SU-DHL-6 (cell line): ENCODE results near the gene PARP3.

Source experiments
- H2AFZ ChIP-seq: fragments of 200-600 bp; sonication (generic); 2 replicates; pipeline ENCODE4 v1.6.1; 2014; ENCODE audit warnings: low read depth, mild to moderate bottlenecking, moderate library complexity, mixed read lengths, antibody characterized with exemption, low read length; ENCODE audit not compliant: severe bottlenecking
- H3F3A ChIP-seq: fragments of 200-600 bp; shearing (Covaris generic); 2 replicates; pipeline ENCODE4 v1.6.0; 2016; ENCODE audit warnings: antibody characterized with exemption, mild to moderate bottlenecking; ENCODE audit not compliant: insufficient read depth
- H3K27ac ChIP-seq: fragments of 200-600 bp; sonication (generic); 2 replicates; pipeline ENCODE4 v1.5.1; 2016; ENCODE audit warnings: low read depth, mild to moderate bottlenecking, low read length, moderate library complexity, mixed read lengths
- H3K27me3 ChIP-seq: fragments of 200-600 bp; sonication (generic), shearing (Covaris generic); 2 replicates; pipeline ENCODE4 v1.6.0; 2014; ENCODE audit warnings: mild to moderate bottlenecking, low read length
- H3K36me3 ChIP-seq: fragments of 200-600 bp; sonication (generic); 2 replicates; pipeline ENCODE4 v1.6.1; 2014; ENCODE audit warnings: mild to moderate bottlenecking, low read length, mixed read lengths
- H3K4me2 ChIP-seq: fragments of 300-600, 200-600 bp; shearing (Covaris generic), sonication (generic); 2 replicates; pipeline ENCODE4 v1.6.0; 2014; ENCODE audit warnings: low read length, low read depth, mild to moderate bottlenecking; ENCODE audit not compliant: poor library complexity, severe bottlenecking
- H3K4me3 ChIP-seq: fragments of 200-600 bp; sonication (generic); 2 replicates; pipeline ENCODE4 v1.5.1; 2014; ENCODE audit warnings: antibody characterized with exemption, low read length, mild to moderate bottlenecking, mixed read lengths; ENCODE audit not compliant: insufficient read depth, poor library complexity, severe bottlenecking
- H3K79me2 ChIP-seq: fragments of 200-600 bp; sonication (generic); 2 replicates; pipeline ENCODE4 v1.6.1; 2014; ENCODE audit warnings: mild to moderate bottlenecking, low read length, moderate library complexity; ENCODE audit not compliant: insufficient read depth
- H3K9ac ChIP-seq: fragments of 200-600 bp; sonication (generic); 2 replicates; pipeline ENCODE4 v1.7.0; 2014; ENCODE audit warnings: mild to moderate bottlenecking, low read length
- H3K9me2 ChIP-seq: fragments of 200-600 bp; sonication (generic); replicated peaks from 2 replicates; pipeline ENCODE4 v1.6.1; 2014; ENCODE audit warnings: low read length; ENCODE audit not compliant: insufficient read depth
- H3K9me3 ChIP-seq: fragments of 200-600 bp; sonication (generic); 2 replicates; pipeline ENCODE4 v1.6.1; 2014; ENCODE audit warnings: low read length, mixed read lengths; ENCODE audit not compliant: insufficient read depth
- H4K20me1 ChIP-seq: fragments of 200-600 bp; sonication (generic); 2 replicates; pipeline ENCODE4 v1.6.1; 2014; ENCODE audit warnings: low read depth, mild to moderate bottlenecking, antibody characterized with exemption, low read length, moderate library complexity, mixed read lengths
- EZH2phosphoT487 ChIP-seq: fragments of 200-600 bp; sonication (generic), shearing (Covaris generic); conservative IDR thresholded peaks from 2 replicates; pipeline ENCODE4 v1.6.1; 2018; ENCODE audit warnings: mild to moderate bottlenecking, antibody characterized with exemption, low read length, moderate library complexity, mixed read lengths
- TF ChIP-seq, protein P1 (sequence below): fragments of 200-600 bp; sonication (generic); IDR thresholded peaks from one replicate; pipeline ENCODE4 v1.5.1; 2017; ENCODE audit warnings: antibody characterized with exemption, mild to moderate bottlenecking, low read length, moderate library complexity; ENCODE audit not compliant: insufficient read depth, poor library complexity, severe bottlenecking

PARP3 gene

DNA sequence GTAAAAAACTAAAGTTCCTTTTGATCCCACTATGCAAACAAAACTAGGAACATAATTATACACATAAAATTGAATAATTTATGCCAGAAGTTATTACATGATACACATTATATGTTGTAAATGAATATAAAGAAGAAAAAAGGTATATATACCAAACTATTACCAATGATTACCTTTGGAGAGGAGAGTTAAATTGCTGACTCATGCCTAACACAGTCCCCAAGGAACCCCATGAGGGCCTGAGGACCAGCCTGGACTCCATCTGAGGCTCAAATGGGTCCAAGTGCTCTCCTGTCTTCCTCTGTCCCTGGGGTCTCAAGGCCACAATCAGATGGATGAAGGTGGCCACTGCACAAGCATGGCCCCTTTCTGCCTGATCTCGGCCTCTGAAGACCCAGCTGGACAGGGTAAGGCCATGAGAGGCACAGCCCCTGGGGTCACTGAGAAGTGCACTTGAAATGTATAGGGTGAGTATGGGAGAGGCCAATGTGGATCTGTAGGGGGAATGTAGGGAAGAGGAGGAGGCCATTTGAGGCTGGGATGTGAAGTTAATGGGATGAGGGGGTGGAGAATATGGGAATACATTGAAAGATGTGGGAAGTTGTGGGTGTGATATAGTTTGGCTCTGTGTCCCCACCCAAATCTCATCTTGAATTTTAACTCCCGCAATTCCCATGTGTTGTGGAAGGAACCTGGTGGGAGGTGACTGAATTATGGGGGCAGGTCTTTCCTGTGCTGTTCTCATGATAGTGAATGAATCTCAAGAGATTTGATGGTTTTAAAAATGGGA, 37.9 kb upstream of the PARP3 start:
- H3K4me3 ChIP-seq, result no peak overlapping the region
- no peaks in the 10 kb centered on the region for H3K9me3 ChIP-seq
- H3K79me2 ChIP-seq, result no peaks in the 10 kb centered on the region
- H3K27me3 ChIP-seq, result no peaks in the 10 kb centered on the region
- no peak overlapping the region for H3K4me2 ChIP-seq
- no peaks in the 10 kb centered on the region for H4K20me1 ChIP-seq
- H2AFZ ChIP-seq, result no peak overlapping the region
- no peak overlapping the region for H3K27ac ChIP-seq
- H3F3A ChIP-seq, result no peaks in the 10 kb centered on the region
- no peaks in the 10 kb centered on the region for H3K36me3 ChIP-seq
- no peak for TF ChIP-seq EZH2phosphoT487
- TF ChIP-seq, protein P1, sequence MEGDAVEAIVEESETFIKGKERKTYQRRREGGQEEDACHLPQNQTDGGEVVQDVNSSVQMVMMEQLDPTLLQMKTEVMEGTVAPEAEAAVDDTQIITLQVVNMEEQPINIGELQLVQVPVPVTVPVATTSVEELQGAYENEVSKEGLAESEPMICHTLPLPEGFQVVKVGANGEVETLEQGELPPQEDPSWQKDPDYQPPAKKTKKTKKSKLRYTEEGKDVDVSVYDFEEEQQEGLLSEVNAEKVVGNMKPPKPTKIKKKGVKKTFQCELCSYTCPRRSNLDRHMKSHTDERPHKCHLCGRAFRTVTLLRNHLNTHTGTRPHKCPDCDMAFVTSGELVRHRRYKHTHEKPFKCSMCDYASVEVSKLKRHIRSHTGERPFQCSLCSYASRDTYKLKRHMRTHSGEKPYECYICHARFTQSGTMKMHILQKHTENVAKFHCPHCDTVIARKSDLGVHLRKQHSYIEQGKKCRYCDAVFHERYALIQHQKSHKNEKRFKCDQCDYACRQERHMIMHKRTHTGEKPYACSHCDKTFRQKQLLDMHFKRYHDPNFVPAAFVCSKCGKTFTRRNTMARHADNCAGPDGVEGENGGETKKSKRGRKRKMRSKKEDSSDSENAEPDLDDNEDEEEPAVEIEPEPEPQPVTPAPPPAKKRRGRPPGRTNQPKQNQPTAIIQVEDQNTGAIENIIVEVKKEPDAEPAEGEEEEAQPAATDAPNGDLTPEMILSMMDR, result no peak
- no peaks in the 10 kb centered on the region for H3K9me2 ChIP-seq
- H3K9ac ChIP-seq, result no peak overlapping the region

DNA sequence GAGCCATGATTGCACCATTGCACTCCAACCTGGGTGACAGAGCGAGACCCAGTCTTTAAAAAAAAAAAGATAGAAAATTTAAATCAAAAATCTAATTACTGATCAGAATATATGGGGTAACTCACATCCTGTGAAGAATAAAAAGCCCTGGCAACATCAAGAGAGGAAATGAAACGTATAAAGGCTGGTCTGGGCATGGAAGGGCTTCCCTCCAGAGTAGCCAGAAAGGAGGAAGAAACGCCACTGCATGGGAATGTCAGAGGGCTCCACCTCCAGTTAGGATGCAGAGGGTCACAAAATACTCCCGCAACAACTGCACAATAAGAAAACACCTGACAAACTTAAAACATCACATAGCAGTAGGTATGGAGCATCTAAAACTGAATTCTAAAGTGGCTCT, 34.1 kb upstream of the PARP3 start:
- H3K9ac ChIP-seq, result no peak overlapping the region
- no peak overlapping the region for H3K27ac ChIP-seq
- no peaks in the 10 kb centered on the region for H4K20me1 ChIP-seq
- no peak overlapping the region for H3K4me2 ChIP-seq
- H2AFZ ChIP-seq, result no peak overlapping the region
- H3K79me2 ChIP-seq, result no peaks in the 10 kb centered on the region
- H3K4me3 ChIP-seq, result no peak overlapping the region
- no peaks in the 10 kb centered on the region for H3K9me3 ChIP-seq
- H3K36me3 ChIP-seq, result no peaks in the 10 kb centered on the region
- TF ChIP-seq, protein P1, result no peak
- no peak for TF ChIP-seq EZH2phosphoT487
- no peaks in the 10 kb centered on the region for H3K27me3 ChIP-seq
- H3F3A ChIP-seq, result no peaks in the 10 kb centered on the region
- no peaks in the 10 kb centered on the region for H3K9me2 ChIP-seq

DNA sequence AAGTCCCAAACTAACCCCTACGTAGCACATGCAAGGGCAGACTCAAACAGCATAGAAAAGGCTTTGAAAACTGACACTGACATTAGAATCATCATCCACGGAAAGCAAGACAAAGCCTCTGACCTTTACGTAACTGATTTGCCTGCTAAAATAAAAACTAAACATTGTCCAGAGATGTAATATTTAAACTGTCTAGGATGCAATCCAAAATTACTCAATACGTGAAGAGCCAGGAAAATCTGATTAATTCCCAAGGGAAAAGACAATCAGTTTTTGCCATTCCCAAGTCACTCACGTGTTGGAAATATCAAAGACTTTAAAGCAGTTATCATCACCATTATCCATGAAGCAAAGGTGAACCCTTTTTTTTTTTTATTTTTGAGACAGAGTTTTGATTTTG, 25.7 kb upstream of the PARP3 start:
- Histone ChIP-seq H3K4me2 (no peak overlapping the region), H3K9me3 (no peaks in the 10 kb centered on the region), H3K36me3 (no peaks in the 10 kb centered on the region), H3K27ac (no peak overlapping the region), H2AFZ (no peak overlapping the region), H3K4me3 (no peak overlapping the region), H3K27me3 (no peaks in the 10 kb centered on the region), H3K9me2 (no peaks in the 10 kb centered on the region), H4K20me1 (no peaks in the 10 kb centered on the region), H3K79me2 (no peaks in the 10 kb centered on the region), H3K9ac (no peak overlapping the region), H3F3A (no peaks in the 10 kb centered on the region)
- TF ChIP-seq, protein P1, result no peak
- no peak for TF ChIP-seq EZH2phosphoT487
